Stimulated activated CD8-positive, alpha-beta memory T cell treated with anti-CD3 and anti-CD28 coated beads, Interleukin-4, amount 100 ng/mL, for 48 hours (primary cell): ENCODE results near the gene IGSF21.

Source experiments
- DNase-seq: peaks from one replicate; pipeline ENCODE4 v3.0.0-alpha.2; 2020

IGSF21 gene

GRCh38 chr1:18099026-18099425, 8.6 kb upstream of the IGSF21 start:
- DNase-seq, result no peak

- no peak for DNase-seq
Measured at GRCh38 chr1:18100060-18100459, 7.5 kb upstream of the IGSF21 start.

GRCh38 chr1:18100491-18101063, 7.0 kb upstream of the IGSF21 start:
- peak; percentile 74 for DNase-seq

GRCh38 chr1:18101508-18101907, 6.1 kb upstream of the IGSF21 start:
- no peak for DNase-seq

GRCh38 chr1:18103788-18104421, 3.7 kb upstream of the IGSF21 start:
- no peak for DNase-seq

- no peak for DNase-seq
Measured at GRCh38 chr1:18104546-18105100, 3.0 kb upstream of the IGSF21 start.

GRCh38 chr1:18105196-18105595, 2.4 kb upstream of the IGSF21 start:
- no peak for DNase-seq

- DNase-seq, result no peak
Measured at GRCh38 chr1:18108299-18109057, 880 bp downstream of the IGSF21 start.

GRCh38 chr1:18109058-18109755, 1.6 kb downstream of the IGSF21 start:
- no peak for DNase-seq

- peak; percentile 58 for DNase-seq
Measured at GRCh38 chr1:18109756-18110597, 2.4 kb downstream of the IGSF21 start.

GRCh38 chr1:18110598-18110939, 3.0 kb downstream of the IGSF21 start:
- no peak for DNase-seq

- DNase-seq, result peak; percentile 43
Measured at GRCh38 chr1:18110968-18111367, 3.4 kb downstream of the IGSF21 start.

GRCh38 chr1:18111605-18112297, 4.2 kb downstream of the IGSF21 start:
- DNase-seq, result no peak

GRCh38 chr1:18112611-18113010, 5.0 kb downstream of the IGSF21 start:
- no peak for DNase-seq

- DNase-seq, result no peak
Measured at GRCh38 chr1:18114726-18115410, 7.3 kb downstream of the IGSF21 start.

- DNase-seq, result no peak
Measured at GRCh38 chr1:18116777-18117176, 9.2 kb downstream of the IGSF21 start.

GRCh38 chr1:18118078-18118477, 10.5 kb downstream of the IGSF21 start:
- DNase-seq, result no peak

GRCh38 chr1:18118491-18118890, 10.9 kb downstream of the IGSF21 start:
- DNase-seq, result no peak

- DNase-seq, result no peak
Measured at GRCh38 chr1:18119289-18119688, 11.7 kb downstream of the IGSF21 start.

GRCh38 chr1:18119771-18120377, 12.3 kb downstream of the IGSF21 start:
- no peak for DNase-seq

GRCh38 chr1:18120638-18121037, 13.0 kb downstream of the IGSF21 start:
- no peak for DNase-seq
